ENCODE data around the gene CCDC92B.

Gene CCDC92B

DNA sequence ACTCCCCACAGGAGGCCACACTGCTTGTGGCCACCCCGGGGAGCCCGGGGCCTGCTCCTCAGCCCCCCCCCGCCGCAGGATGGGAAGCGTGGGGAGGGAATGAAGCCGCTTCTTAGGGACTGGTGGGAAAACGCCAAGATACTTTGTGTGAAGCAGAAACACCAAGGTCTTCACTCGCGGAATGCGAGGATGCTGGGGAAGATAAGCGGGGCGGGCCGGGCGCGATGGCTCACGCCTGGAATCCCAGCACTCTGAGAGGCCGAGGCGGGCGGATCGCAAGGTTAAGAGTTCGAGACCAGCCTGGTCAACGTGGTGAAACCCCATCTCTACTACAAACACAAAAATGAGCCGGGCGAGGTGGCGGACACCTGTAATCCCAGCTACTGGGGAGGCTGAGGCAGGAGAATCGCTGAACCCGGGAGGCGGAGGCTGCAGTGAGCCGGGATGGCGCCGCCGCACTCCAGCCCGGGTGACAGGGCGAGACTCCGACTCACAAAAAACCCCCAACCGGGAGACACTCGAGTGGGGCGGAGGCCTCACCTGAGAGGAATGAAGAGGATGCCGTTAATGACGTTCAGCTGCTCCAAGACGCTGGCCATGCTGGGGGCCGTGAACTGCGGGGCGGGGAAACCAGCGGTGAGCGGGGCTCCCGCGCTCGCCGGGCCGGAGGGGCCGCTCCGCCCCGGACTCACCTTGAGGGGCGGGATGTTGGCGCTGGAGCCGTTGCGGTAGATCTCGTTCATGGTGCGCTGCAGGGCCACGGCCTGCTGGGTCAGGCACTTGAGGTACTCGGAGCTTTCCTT, 58.2 kb downstream of the CCDC92B start:
- Histone ChIP-seq H3K9me3 (replicated peaks; ENCODE audit: low read length) (no peaks in the 10 kb centered on the region), H3K27me3 (ENCODE audit: control insufficient read depth, insufficient read depth, low read length) (no peaks in the 10 kb centered on the region), H3K36me3 (ENCODE audit: insufficient read depth, low read length) (peaks cover 23% of the 10 kb centered on the region), H3K4me2 (ENCODE audit: low read length) (no peak overlapping the region), H3K4me3 (ENCODE audit: low read length) (no peak overlapping the region), H3K4me1 (ENCODE audit: control insufficient read depth, insufficient read depth, low read length) (peaks cover 5% of the 10 kb centered on the region), H3K9ac (ENCODE audit: low read depth, low read length) (no peak overlapping the region)

DNA sequence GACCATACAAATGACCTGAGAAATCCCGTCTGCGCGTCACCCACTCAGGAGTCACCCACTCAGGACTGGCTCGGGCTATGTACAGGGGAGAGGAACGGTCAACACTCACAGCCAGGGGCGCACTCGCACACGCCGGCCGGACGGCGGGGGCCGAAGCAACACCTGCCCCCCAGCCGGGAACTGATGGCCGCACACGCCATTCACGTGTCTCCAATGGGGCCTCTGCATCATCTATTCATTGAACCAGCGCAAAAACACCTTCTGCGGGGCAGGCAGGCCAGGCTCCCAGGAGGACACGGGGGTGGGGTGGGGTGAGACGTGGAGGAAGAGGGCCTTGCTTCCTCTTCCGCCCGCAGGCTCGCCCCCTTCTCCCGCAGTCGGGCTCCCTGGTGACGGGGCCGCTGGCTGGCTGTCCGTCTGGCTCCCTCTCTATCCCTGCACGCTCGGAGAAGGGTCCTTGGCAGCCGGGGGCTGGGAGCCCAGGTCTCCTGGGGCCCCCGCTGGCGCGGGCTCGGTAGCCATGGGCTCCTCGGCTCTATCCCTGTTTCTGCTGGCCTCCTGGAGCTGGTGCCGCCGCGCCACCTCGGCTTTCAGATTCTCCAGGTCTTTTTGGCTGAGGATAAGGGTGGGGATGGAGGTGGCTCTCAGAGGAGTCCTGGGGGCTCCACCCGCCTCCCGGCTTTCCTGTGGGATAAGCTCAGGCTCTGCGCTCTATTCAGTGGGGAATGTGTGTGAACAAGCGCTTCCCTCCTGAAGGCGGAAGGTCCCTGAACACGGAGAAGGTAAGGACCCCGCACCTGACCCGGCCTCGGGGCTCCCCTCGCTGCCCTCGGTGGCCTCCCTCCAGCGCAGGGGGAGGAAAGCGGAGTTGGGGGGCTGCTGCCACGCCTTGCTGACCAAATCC, 59.0 kb downstream of the CCDC92B start:
- peaks cover 14% of the 10 kb centered on the region for H3K36me3 ChIP-seq (ENCODE audit: insufficient read depth, low read length)
- no peak overlapping the region for H3K4me3 ChIP-seq (ENCODE audit: low read length)
- H3K9ac ChIP-seq (ENCODE audit: low read depth, low read length) = no peak overlapping the region
- H3K4me2 ChIP-seq (ENCODE audit: low read length) = no peak overlapping the region
- H3K9me3 ChIP-seq (replicated peaks; ENCODE audit: low read length) = no peaks in the 10 kb centered on the region
- H3K27me3 ChIP-seq (ENCODE audit: control insufficient read depth, insufficient read depth, low read length) = no peaks in the 10 kb centered on the region
- peaks cover 5% of the 10 kb centered on the region for H3K4me1 ChIP-seq (ENCODE audit: control insufficient read depth, insufficient read depth, low read length)

DNA sequence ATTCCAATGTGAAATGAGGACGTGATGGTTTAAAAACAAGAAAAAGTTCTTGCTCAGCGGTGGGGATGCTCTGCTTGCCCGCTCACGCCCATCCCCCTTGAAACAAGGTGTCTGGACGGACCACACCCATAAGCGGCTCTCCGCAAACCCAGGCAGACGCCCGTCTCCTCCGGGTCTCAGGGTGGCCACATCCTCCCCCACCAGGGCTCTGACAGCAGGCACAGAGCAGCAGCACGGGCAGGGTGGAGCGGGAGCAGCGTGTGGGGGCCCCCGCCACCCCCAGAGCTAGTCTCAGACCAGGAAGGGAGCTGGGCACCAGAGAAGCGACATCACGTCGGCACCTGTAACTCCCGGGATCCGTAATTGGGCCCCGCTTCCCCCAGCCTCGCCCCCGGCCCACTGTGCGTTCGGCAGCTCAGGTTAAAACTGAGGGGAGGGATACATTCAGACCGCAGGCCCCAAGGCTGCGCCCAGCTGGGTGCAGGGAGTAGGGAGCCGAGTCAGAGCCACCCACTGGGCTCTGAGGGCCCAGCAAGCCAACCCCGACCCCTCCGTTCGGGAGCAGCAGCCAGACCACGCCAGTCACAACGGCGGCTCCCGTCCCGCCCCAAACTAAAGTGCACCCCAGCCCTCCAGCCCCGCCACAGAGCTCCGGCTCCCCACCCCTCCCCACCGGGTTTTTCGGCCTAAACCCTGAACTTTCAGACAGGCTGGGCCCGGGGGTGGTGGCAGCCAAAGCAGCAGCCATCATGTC, 59.9 kb downstream of the CCDC92B start:
- peaks cover 5% of the 10 kb centered on the region for H3K4me1 ChIP-seq (ENCODE audit: control insufficient read depth, insufficient read depth, low read length)
- H3K9ac ChIP-seq (ENCODE audit: low read depth, low read length) = no peak overlapping the region
- H3K9me3 ChIP-seq (replicated peaks; ENCODE audit: low read length) = no peaks in the 10 kb centered on the region
- no peaks in the 10 kb centered on the region for H3K27me3 ChIP-seq (ENCODE audit: control insufficient read depth, insufficient read depth, low read length)
- H3K4me2 ChIP-seq (ENCODE audit: low read length) = no peak overlapping the region
- peaks cover 13% of the 10 kb centered on the region for H3K36me3 ChIP-seq (ENCODE audit: insufficient read depth, low read length)
- H3K4me3 ChIP-seq (ENCODE audit: low read length) = no peak overlapping the region

DNA sequence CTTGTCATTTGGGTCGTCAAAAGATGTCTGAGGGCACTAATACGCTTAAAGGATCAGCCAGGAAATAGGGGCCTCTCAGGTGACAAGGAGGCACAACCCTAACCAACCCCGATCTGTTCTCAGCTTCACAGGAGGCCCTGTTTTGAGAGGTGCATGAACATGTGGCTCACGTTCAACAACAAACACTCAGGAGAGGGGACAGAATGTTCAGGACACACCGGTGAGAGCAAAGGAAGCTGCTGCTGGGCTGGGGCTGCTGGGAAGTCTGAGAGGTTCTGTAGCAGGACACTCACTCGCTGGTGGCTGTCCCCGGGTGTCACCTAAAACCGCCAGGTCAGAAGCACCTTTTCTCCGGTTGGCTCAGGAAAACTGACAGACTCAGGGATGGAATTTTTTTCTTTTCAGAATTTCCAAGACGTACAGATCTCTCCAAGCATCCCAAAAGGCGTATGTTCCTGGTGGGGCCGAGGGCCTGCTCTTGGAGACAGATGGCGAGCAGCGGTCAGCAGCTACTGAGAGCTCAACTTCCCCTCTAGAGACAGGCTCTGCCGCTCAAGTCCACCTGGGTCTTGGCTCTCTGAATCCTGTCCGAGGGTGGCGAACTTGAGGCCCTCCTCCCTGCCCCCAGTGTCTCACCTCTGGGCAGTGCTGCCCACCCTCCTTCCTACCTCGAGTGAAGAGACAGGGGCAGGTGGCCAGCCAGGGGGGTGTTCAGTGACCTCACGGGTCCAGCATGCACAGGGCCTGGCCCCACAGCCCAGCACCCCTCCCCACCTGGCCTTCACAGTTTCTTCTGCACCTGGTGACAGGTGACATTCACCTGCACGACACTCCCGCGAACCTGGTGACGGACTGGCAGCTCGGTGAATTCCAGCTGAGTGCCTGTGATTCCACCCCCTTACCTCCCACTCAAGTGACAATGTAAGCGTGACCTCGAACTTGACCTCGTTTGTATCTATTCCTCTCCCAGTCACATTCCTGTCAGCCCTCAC, 60.8 kb downstream of the CCDC92B start:
- Histone ChIP-seq H3K4me1 (ENCODE audit: control insufficient read depth, insufficient read depth, low read length) (peaks cover 5% of the 10 kb centered on the region), H3K27me3 (ENCODE audit: control insufficient read depth, insufficient read depth, low read length) (no peaks in the 10 kb centered on the region), H3K9me3 (replicated peaks; ENCODE audit: low read length) (no peaks in the 10 kb centered on the region), H3K9ac (ENCODE audit: low read depth, low read length) (no peak overlapping the region), H3K4me2 (ENCODE audit: low read length) (no peak overlapping the region), H3K36me3 (ENCODE audit: insufficient read depth, low read length) (peaks cover 17% of the 10 kb centered on the region), H3K4me3 (ENCODE audit: low read length) (no peak overlapping the region)

DNA sequence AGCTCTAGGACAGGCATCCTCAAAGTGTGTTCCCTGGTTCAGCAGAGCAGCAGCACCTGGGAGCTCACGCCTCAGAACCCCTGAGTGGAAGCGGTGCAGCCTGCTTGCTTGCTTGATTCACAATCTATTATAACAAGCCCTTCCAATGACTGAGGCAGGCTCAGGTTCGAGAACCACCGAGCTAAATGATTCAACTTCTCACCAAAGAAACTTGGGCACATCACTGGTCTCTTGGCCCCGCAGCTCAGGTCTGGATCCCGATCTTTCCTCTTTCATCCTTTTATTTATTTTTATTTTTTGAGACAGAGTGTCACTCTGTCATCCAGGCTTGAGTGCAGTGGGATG, 62.4 kb downstream of the CCDC92B start:
- H3K9me3 ChIP-seq (replicated peaks; ENCODE audit: low read length) = no peaks in the 10 kb centered on the region
- H3K36me3 ChIP-seq (ENCODE audit: insufficient read depth, low read length) = peaks cover 32% of the 10 kb centered on the region
- peaks cover 6% of the 10 kb centered on the region for H3K4me1 ChIP-seq (ENCODE audit: control insufficient read depth, insufficient read depth, low read length)
- no peak overlapping the region for H3K9ac ChIP-seq (ENCODE audit: low read depth, low read length)
- no peak overlapping the region for H3K4me3 ChIP-seq (ENCODE audit: low read length)
- H3K4me2 ChIP-seq (ENCODE audit: low read length) = no peak overlapping the region
- no peaks in the 10 kb centered on the region for H3K27me3 ChIP-seq (ENCODE audit: control insufficient read depth, insufficient read depth, low read length)

DNA sequence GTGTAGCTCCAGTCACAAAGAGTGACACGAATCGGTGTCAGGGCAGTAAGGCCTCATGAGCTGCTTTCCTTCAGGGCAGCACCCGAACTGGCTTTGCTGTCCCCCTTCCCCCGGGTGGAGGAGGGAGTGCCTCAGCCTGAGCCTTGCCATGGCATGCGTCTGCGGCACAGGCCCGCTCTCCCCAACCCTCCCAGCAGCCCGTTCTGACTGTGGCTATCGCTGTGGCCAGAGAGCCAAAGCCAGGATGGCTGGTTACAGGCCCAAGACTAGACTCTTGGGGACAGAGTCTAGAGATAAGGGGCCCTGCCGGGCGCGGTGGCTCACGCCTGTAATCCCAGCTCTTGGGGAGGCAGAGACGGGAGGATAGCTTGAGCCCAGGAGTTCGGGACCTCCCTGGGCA, 63.8 kb downstream of the CCDC92B start:
- no peak overlapping the region for H3K4me3 ChIP-seq (ENCODE audit: low read length)
- no peak overlapping the region for H3K4me2 ChIP-seq (ENCODE audit: low read length)
- no peaks in the 10 kb centered on the region for H3K27me3 ChIP-seq (ENCODE audit: control insufficient read depth, insufficient read depth, low read length)
- H3K36me3 ChIP-seq (ENCODE audit: insufficient read depth, low read length) = peaks cover 42% of the 10 kb centered on the region
- peaks cover 12% of the 10 kb centered on the region for H3K4me1 ChIP-seq (ENCODE audit: control insufficient read depth, insufficient read depth, low read length)
- H3K9me3 ChIP-seq (replicated peaks; ENCODE audit: low read length) = no peaks in the 10 kb centered on the region
- no peak overlapping the region for H3K9ac ChIP-seq (ENCODE audit: low read depth, low read length)

DNA sequence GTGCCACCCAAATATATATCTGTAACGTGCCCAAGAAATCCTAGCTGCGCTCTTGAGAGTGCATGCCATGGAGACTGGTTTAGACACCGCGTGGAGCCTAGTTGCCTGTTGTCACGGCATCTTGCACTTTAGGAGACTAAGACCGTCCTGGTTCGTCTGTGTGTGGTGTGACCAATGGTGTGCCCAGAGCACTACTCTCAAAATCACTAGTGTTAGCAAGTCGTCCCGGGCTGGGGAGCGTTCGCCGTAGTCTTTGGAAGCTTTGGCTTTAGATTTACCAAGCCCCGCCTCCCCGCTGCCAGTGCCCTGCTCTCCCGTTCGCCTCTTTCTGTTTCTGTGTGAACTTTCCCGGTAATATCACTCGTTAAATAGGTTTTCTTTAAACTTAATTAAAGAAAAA, 64.9 kb downstream of the CCDC92B start:
- Histone ChIP-seq H3K36me3 (ENCODE audit: insufficient read depth, low read length) (peaks cover 49% of the 10 kb centered on the region), H3K4me2 (ENCODE audit: low read length) (no peak overlapping the region), H3K27me3 (ENCODE audit: control insufficient read depth, insufficient read depth, low read length) (no peaks in the 10 kb centered on the region), H3K4me1 (ENCODE audit: control insufficient read depth, insufficient read depth, low read length) (peaks cover 12% of the 10 kb centered on the region), H3K4me3 (ENCODE audit: low read length) (no peak overlapping the region), H3K9me3 (replicated peaks; ENCODE audit: low read length) (no peaks in the 10 kb centered on the region), H3K9ac (ENCODE audit: low read depth, low read length) (no peak overlapping the region)

DNA sequence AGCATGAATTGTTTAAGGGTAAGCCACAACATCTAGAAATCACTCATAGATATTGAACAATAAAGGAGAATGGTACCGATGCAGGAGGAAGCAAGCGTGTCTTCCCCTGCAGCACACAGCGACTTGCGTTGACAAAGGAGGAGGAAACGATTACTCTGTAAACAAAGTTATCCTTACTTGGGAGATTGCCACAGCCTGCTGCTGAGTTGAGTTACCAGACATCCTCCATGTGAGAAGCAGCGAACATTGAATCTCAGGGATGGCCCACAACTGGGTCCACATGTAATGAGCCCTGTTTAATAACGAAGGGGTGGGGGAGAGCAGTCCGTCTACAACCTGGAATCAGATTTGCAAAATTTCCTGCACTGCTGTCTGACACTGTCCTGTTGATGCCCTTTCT, 65.5 kb downstream of the CCDC92B start:
- no peak overlapping the region for H3K4me3 ChIP-seq (ENCODE audit: low read length)
- peaks cover 53% of the 10 kb centered on the region for H3K36me3 ChIP-seq (ENCODE audit: insufficient read depth, low read length)
- no peaks in the 10 kb centered on the region for H3K27me3 ChIP-seq (ENCODE audit: control insufficient read depth, insufficient read depth, low read length)
- H3K4me2 ChIP-seq (ENCODE audit: low read length) = no peak overlapping the region
- peaks cover 12% of the 10 kb centered on the region for H3K4me1 ChIP-seq (ENCODE audit: control insufficient read depth, insufficient read depth, low read length)
- no peaks in the 10 kb centered on the region for H3K9me3 ChIP-seq (replicated peaks; ENCODE audit: low read length)
- no peak overlapping the region for H3K9ac ChIP-seq (ENCODE audit: low read depth, low read length)

DNA sequence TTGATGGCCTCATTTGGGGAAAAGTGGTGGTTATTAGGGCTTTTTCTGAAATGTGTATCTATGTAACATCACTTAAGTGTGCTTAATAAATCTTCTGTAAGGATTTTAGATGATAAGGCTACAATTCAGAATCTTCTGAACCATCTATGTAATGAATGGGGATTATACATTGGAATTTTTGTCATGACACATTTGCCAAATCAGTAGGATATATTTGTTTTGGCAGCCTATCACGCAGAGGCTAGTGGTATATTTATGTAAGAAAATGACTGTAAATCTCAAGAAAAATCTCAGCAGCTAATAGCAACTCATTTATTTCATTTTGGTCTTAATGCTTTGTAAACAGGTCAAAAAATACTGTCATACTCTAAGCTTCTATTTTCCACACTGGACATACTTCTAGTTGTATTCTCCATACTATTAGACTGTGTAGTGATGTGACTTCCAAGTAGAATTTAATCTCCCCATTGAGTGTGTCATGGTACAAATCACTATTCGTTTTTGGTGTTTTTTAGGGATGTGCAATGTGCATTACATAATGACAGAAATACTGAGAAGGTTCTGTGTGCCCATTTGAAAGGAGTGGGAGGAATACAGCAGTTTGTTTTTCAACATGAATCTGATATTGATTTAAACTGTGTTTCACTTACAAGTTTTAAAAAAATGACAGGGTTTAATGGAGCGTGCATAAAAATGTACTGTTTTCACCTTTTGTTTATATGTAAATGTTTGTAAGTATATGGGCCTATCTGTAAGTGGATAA, 67.1 kb downstream of the CCDC92B start:
- Histone ChIP-seq H3K4me2 (ENCODE audit: low read length) (no peak overlapping the region), H3K36me3 (ENCODE audit: insufficient read depth, low read length) (peaks cover 55% of the 10 kb centered on the region), H3K4me3 (ENCODE audit: low read length) (no peak overlapping the region), H3K4me1 (ENCODE audit: control insufficient read depth, insufficient read depth, low read length) (peaks cover 12% of the 10 kb centered on the region), H3K9me3 (replicated peaks; ENCODE audit: low read length) (no peaks in the 10 kb centered on the region), H3K27me3 (ENCODE audit: control insufficient read depth, insufficient read depth, low read length) (no peaks in the 10 kb centered on the region), H3K9ac (ENCODE audit: low read depth, low read length) (no peak overlapping the region)

DNA sequence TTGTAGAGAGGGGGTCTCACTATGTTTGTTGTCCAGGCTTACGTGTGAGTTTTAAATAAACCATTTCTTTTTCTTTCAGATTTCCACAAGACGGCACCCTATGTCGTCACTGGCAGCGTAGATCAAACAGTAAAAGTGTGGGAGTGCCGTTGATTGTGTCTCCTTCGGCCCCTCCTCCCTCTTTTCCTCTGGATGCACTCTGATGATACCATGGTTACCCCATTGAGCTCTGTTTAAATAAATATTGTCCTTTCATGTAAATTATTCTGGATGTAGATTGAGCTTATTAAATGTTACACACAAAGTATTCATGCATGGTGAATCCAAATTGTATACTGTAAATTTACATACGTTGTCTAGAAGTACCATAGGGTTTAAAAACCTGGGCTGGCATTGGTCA, 67.8 kb downstream of the CCDC92B start:
- H3K27me3 ChIP-seq (ENCODE audit: control insufficient read depth, insufficient read depth, low read length) = no peaks in the 10 kb centered on the region
- H3K36me3 ChIP-seq (ENCODE audit: insufficient read depth, low read length) = peaks cover 59% of the 10 kb centered on the region
- no peaks in the 10 kb centered on the region for H3K9me3 ChIP-seq (replicated peaks; ENCODE audit: low read length)
- H3K4me3 ChIP-seq (ENCODE audit: low read length) = no peak overlapping the region
- no peak overlapping the region for H3K9ac ChIP-seq (ENCODE audit: low read depth, low read length)
- peaks cover 8% of the 10 kb centered on the region for H3K4me1 ChIP-seq (ENCODE audit: control insufficient read depth, insufficient read depth, low read length)
- H3K4me2 ChIP-seq (ENCODE audit: low read length) = no peak overlapping the region
